ENCODE measurements around the gene PRCD.

The PRCD gene

DNA sequence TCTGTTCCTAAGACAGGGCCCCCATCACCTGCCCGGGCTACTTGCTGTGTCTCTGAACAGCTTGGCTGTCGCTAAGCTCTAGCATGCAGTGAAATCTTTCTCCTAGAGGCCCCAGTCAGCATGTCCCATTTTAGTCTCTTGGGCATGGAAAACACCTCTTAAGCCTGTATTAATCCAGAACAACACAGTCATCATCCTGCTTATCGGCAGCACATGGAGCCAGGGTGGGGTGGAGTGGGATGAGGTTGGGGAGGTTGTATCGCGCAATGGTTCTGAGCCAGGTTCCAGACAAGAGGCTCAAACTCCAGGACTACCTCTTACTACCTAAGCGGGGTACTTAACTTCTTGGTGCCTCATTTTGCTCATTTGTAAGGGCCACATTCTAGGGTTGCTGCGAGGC, 38.0 kb downstream of the PRCD start:
- ChIA-PET POLR2A (no interaction called here), CTCF (interaction anchor here (0.8 to 2.3 kb wide), 6 partner anchors 9 to 54 kb away, joined by 3 to 9 read pairs (median 4); a partner anchor contains a TSS)
- DNase-seq (ENCODE audit: extremely low spot score), result no peak
- TF ChIP-seq, protein P1, sequence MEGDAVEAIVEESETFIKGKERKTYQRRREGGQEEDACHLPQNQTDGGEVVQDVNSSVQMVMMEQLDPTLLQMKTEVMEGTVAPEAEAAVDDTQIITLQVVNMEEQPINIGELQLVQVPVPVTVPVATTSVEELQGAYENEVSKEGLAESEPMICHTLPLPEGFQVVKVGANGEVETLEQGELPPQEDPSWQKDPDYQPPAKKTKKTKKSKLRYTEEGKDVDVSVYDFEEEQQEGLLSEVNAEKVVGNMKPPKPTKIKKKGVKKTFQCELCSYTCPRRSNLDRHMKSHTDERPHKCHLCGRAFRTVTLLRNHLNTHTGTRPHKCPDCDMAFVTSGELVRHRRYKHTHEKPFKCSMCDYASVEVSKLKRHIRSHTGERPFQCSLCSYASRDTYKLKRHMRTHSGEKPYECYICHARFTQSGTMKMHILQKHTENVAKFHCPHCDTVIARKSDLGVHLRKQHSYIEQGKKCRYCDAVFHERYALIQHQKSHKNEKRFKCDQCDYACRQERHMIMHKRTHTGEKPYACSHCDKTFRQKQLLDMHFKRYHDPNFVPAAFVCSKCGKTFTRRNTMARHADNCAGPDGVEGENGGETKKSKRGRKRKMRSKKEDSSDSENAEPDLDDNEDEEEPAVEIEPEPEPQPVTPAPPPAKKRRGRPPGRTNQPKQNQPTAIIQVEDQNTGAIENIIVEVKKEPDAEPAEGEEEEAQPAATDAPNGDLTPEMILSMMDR (IDR thresholded peaks at IDR 0.05; ENCODE audit: control extremely low read depth, extremely low read depth, low read depth, missing control alignments), result no peak

DNA sequence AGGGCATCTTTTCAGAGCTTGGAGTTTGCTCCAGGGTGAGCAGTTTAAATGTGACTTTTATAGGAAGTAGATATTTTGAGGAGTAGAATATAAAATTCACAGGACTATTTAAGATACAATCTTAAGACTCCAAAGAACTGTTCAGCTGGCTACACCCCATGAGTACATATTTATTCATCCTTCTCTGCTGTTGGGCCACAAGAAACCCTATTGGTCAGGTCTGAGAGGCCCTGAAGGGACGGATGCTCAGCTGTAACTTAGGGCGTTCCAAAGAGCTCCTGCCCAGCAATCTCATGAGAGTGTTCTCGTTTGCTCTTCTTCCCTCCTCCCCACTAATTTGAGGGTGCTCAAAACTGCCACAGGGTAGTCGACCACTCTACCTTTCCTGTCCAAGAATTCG, 38.5 kb downstream of the PRCD start:
- TF ChIP-seq, protein P1 (IDR thresholded peaks at IDR 0.05; ENCODE audit: control extremely low read depth, extremely low read depth, low read depth, missing control alignments), result no peak
- CTCF ChIA-PET, result interaction anchor here (0.9 to 2.1 kb wide), 5 partner anchors 9 to 55 kb away, joined by 3 to 9 read pairs (median 3); a partner anchor contains a TSS
- DNase-seq (ENCODE audit: extremely low spot score), result no peak
- POLR2A ChIA-PET, result no interaction called here

DNA sequence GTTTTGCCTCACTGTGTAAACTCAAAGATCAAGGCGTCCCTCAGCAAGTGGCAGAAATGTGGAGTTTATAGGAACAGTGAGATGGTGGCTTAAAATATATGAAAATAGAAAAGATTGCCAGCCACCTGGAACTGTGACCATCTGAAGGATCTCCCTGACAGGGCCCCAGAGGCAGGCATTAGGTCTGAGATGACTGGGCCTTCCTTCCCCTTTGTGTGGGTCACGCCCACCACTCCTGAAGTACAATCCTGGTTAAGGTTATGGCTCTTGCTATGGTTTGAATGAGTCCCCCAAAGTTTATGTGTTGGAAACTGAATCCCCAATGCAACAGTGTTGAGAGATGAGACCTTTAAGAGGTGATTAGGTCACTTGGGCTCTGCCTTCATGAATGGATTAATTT, 39.4 kb downstream of the PRCD start:
- no peak for DNase-seq (ENCODE audit: extremely low spot score)
- CTCF ChIA-PET, result interaction anchor here (0.9 to 2.1 kb wide), 5 partner anchors 13 to 56 kb away, joined by 3 to 9 read pairs (median 6); no protein-coding TSS in a partner anchor
- TF ChIP-seq, protein P1 (IDR thresholded peaks at IDR 0.05; ENCODE audit: control extremely low read depth, extremely low read depth, low read depth, missing control alignments), result no peak
- POLR2A ChIA-PET, result no interaction called here

DNA sequence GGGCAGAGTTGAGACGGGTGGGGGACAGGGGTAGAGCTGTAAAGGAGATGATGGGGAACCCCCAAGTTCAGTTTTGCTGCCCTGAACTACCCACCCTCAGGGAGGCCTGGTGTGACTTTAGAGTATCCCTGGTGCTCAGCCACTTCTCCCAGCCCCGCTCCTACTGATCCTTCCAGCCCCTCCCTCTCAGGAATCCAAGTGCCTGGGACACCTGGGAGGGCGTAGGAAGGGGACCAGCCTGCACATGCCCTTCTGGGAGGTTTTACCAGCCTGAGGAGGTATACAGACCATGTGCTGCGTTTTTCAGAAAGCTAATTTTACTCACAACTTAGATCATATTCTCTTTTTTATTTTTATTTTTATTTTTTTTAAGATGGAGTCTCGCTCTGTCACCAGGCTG, 41.7 kb downstream of the PRCD start:
- TF ChIP-seq, protein P1 (IDR thresholded peaks at IDR 0.05; ENCODE audit: control extremely low read depth, extremely low read depth, low read depth, missing control alignments), result no peak
- ChIA-PET POLR2A (no interaction called here), CTCF (interaction anchor here (1.9 kb wide), 1 partner anchor 43 kb away, joined by 6 read pairs; no protein-coding TSS in a partner anchor)
- DNase-seq (ENCODE audit: extremely low spot score), result no peak

DNA sequence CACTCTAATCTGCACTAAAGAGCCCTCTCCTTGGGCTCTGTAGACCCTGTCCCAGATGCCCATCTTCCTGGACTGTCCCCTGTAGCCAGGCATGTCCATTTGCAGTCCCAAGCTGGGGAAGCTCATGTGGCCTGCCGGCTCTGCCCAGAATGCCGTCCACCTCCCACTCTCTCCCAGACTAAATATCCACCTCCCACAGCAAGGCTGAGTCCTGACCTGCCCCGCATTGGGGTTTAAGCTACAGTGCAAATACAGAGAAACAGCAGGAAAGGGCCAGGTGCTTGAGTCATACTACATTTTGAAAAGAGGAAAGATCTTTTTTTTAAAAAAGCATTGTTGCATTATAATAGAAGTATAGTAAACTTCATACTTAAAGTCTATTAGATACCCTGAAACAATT, 42.8 kb downstream of the PRCD start:
- ChIA-PET CTCF (interaction anchor here (1.9 kb wide), 1 partner anchor 42 kb away, joined by 6 read pairs; no protein-coding TSS in a partner anchor), POLR2A (no interaction called here)
- DNase-seq (ENCODE audit: extremely low spot score), result no peak
- TF ChIP-seq, protein P1 (IDR thresholded peaks at IDR 0.05; ENCODE audit: control extremely low read depth, extremely low read depth, low read depth, missing control alignments), result no peak

DNA sequence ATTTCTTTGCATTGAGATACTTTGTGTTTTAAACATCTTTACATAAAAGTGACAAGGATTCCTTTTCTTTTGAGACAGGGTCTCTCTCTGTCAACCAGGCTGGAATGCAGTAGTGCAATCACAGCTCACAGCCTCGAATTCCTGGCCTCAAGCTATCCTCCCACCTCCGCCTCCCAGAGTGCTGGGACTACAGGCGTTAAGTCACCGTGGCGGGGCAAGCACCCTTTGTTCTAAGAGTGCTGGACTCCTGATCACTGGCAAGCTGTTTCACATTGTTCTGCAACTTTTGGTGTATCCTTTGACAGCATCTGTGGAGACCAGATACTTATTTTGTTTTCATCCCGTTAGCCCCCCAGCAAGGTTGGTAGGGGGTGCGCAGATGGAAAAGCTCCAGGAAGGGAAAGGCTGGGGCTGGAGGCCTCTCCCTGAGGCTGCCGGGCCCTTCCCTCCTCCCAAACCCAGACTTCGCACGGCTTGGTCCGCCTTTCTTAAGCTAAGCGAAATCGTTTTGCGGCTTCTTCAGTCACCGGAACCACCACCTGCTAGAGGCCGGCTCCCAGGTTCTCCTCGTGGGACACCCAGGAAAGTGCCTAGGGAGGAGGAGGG, 44.7 kb downstream of the PRCD start:
- ChIA-PET CTCF (interaction anchor here (1.0 to 1.6 kb wide), 2 partner anchors 15 to 61 kb away, joined by 3 to 6 read pairs; no protein-coding TSS in a partner anchor), POLR2A (interaction anchor here (0.6 kb wide), 1 partner anchor 597 kb away, joined by 4 read pairs; no protein-coding TSS in a partner anchor)
- TF ChIP-seq, protein P1 (IDR thresholded peaks at IDR 0.05; ENCODE audit: control extremely low read depth, extremely low read depth, low read depth, missing control alignments), result no peak
- no peak for DNase-seq (ENCODE audit: extremely low spot score)
